Measurements from ENCODE around the gene INF2. TPM values are rescaled to one million over a fixed set of nuclear protein-coding genes. Genes with fewer than 3 reads are reported as not detected.
A peak's percentile ranks its signal among the peaks of the same experiment; 100 is the strongest.

INF2 gene
- total and polyA plus RNA-seq, 9 of the 15 experiments (the other 6 are each of a cell fraction or from before 2014, with no cell fraction given) = 0.56 to 31.3 (median 7.8) TPM

- Histone ChIP-seq H3K4me3 (no peak overlapping the region), H3K36me3 (ENCODE audit: control insufficient read depth, insufficient read depth, low read length) (no peaks in the 10 kb centered on the region), H3K9me1 (ENCODE audit: control insufficient read depth, insufficient read depth, low read length) (no peaks in the 10 kb centered on the region), H3K4me1 (replicated peaks in 1 of 2; ENCODE audit: control insufficient read depth in 2 of 2, insufficient read depth in 2 of 2, low read length in 2 of 2) (peaks cover 0 to 61% of the 10 kb centered on the region in 2 experiments; a peak in 3 of 5 replicates), H2AFZ (ENCODE audit: low read depth, low read length) (peak overlapping the region; percentile 6; the same call in 1 of the 2 replicates), H3K4me2 (ENCODE audit: insufficient read depth, low read length) (no peak overlapping the region), H3K27ac (ENCODE audit: extremely low read depth, low read depth, low read length) (no peak overlapping the region), H3K79me2 (ENCODE audit: control insufficient read depth, insufficient read depth, low read length) (no peaks in the 10 kb centered on the region), H3K9me3 (replicated peaks; ENCODE audit: control insufficient read depth, insufficient read depth, low read depth, low read length) (no peaks in the 10 kb centered on the region), H3K9ac (ENCODE audit: insufficient read depth in 1 of 2, low read depth in 2 of 2, low read length in 2 of 2) (peak overlapping the region in 1 of 2 experiments; percentile 10; a peak in 1 of 4 replicates), H4K20me1 (replicated peaks; ENCODE audit: control insufficient read depth, insufficient read depth, low read length) (no peaks in the 10 kb centered on the region; the same call in 1 of the 2 replicates), H3K27me3 (ENCODE audit: control insufficient read depth in 2 of 2, insufficient read depth in 2 of 2, low read length in 2 of 2) (no peaks in the 10 kb centered on the region)
- DNase-seq (ENCODE audit: extremely low read depth in 1 of 4, low spot score in 3 of 4) = no peak
- 59% methylated on average over 9 of the region's 31 CpGs for WGBS (ENCODE audit: insufficient coverage, low coverage, missing lambda C conversion rate)
- CTCF ChIA-PET (ENCODE audit: low intra/inter-chr PET ratio) = no interaction called here
- in situ Hi-C loops (cut with MboI) (no loop called here), intact Hi-C loops (cut with micrococcal nuclease) (no loop called here)
- TF ChIP-seq ZNF589 (CRISPR knock-in tag; IDR thresholded peaks at IDR 0.05; ENCODE audit: low read depth) (no peak), CBX8 (IDR thresholded peaks at IDR 0.05; ENCODE audit: borderline replicate concordance, extremely low read depth, low read depth, low read length, poor library complexity, severe bottlenecking) (no peak), NR2F6 (CRISPR knock-in tag; IDR thresholded peaks at IDR 0.05) (no peak), DEAF1 (CRISPR knock-in tag; IDR thresholded peaks at IDR 0.05) (no peak), ZNF143 (CRISPR knock-in tag; IDR thresholded peaks at IDR 0.05) (no peak), POLR2G (IDR thresholded peaks at IDR 0.05; ENCODE audit: low read depth, low read length) (peak; percentile 55), CREM (IDR thresholded peaks at IDR 0.05; ENCODE audit: low read depth) (peak; percentile 2; the same call in 1 of the 2 replicates), ZNF75A (CRISPR knock-in tag; IDR thresholded peaks at IDR 0.05) (no peak), CSDE1 (IDR thresholded peaks at IDR 0.05) (no peak), HNRNPLL (IDR thresholded peaks at IDR 0.05; ENCODE audit: low read depth, low read length, poor library complexity, severe bottlenecking) (no peak), HMG20A (CRISPR knock-in tag; conservative IDR thresholded peaks at IDR 0.05) (no peak)
- BruUV-seq (replicated peaks) = no TSS peak
- no peak for ATAC-seq
- POLR2A ChIA-PET = interaction anchor here (0.5 to 1.1 kb wide), 2 partner anchors 15 to 286 kb away, joined by 3 to 4 read pairs; partner anchors contain the start of gene CDCA4
- FAIRE-seq = no peak
These were observed 45.8 kb downstream of the INF2 start for GRCh38 chr14:104734991-104735779.

Data from K562 (cell line).